ENCODE measurements around the gene STK39. TPM values are rescaled to one million over a fixed set of nuclear protein-coding genes. Genes with fewer than 3 reads are reported as not detected.

Gene STK39
- total and polyA plus RNA-seq, 2 donors from 2014 or later: 15.9 to 27.1 TPM

DNA sequence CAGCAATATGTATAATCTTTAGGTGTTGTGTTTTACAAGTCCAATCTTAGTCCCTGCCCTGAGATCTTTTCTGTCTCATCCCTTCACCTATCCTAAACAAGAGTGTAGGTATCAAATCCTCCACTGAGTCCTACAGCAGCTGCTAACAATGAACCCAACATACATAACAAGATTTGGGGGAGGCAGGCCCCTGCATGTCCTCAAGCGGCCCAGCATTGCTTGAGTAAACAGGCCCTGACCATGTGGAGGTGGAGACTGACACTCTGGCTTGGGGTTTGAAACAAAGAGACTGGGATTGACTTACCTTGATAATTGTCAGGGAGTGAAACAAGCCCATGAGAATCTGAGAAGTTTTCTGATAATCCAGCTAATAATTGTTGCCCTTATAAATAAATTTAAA is 213.4 kb downstream of the STK39 start:
- H3K9ac ChIP-seq (ENCODE audit: low read length in 3 of 3): no peak overlapping the region
- no peaks in the 10 kb centered on the region for H3K27me3 ChIP-seq (ENCODE audit: control insufficient read depth, insufficient read depth, low read length)
- no peaks in the 10 kb centered on the region for H3K4me1 ChIP-seq (ENCODE audit: control insufficient read depth in 2 of 3, insufficient read depth in 2 of 3, low read depth in 1 of 3, low read length in 3 of 3)
- TF ChIP-seq CTCF (IDR thresholded peaks at IDR 0.05; ENCODE audit: borderline replicate concordance, extremely low read depth, insufficient read depth): no peak
- DNase-seq (no peak), FAIRE-seq (no peak)
- H3K36me3 ChIP-seq (ENCODE audit: control insufficient read depth in 2 of 3, insufficient read depth in 3 of 3, low read length in 3 of 3): no peaks in the 10 kb centered on the region
- no peak overlapping the region for H3K4me3 ChIP-seq (ENCODE audit: low read length in 3 of 3)
- intact Hi-C loops (cut with DNase I): no loop called here
- H3K27ac ChIP-seq (ENCODE audit: low read depth in 2 of 2, low read length in 2 of 2): no peak overlapping the region
- no peaks in the 10 kb centered on the region for H3K9me3 ChIP-seq (ENCODE audit: control insufficient read depth in 2 of 3, insufficient read depth in 1 of 3, low read length in 3 of 3)

DNA sequence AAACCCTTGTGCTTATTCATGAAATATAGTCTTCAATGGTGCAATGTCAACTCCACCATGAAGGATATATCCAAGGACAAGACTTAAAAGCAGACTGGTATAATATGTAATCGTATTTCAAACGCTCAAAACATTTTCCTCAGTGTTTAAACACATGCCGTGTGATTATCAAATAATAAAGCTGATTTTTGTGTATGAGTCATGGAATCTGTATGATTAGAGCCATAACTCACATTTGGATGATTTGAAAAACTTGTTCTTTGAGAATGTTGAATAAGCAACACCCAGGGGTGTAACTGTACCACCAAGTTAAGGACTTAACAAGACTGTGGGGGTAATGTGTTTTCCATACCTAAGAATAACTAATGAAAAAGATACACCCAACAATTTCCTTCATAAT is 215.3 kb downstream of the STK39 start:
- no peak for FAIRE-seq
- H3K9ac ChIP-seq (ENCODE audit: low read length in 3 of 3): no peak overlapping the region
- intact Hi-C loops (cut with DNase I): no loop called here
- no peak for TF ChIP-seq CTCF (IDR thresholded peaks at IDR 0.05; ENCODE audit: borderline replicate concordance, extremely low read depth, insufficient read depth)
- DNase-seq: no peak
- no peaks in the 10 kb centered on the region for H3K4me1 ChIP-seq (ENCODE audit: control insufficient read depth in 2 of 3, insufficient read depth in 2 of 3, low read depth in 1 of 3, low read length in 3 of 3)
- no peak overlapping the region for H3K27ac ChIP-seq (ENCODE audit: low read depth in 2 of 2, low read length in 2 of 2)
- no peak overlapping the region for H3K4me3 ChIP-seq (ENCODE audit: low read length in 3 of 3)
- no peaks in the 10 kb centered on the region for H3K9me3 ChIP-seq (ENCODE audit: control insufficient read depth in 2 of 3, insufficient read depth in 1 of 3, low read length in 3 of 3)
- no peaks in the 10 kb centered on the region for H3K27me3 ChIP-seq (ENCODE audit: control insufficient read depth, insufficient read depth, low read length)
- no peaks in the 10 kb centered on the region for H3K36me3 ChIP-seq (ENCODE audit: control insufficient read depth in 2 of 3, insufficient read depth in 3 of 3, low read length in 3 of 3)

DNA sequence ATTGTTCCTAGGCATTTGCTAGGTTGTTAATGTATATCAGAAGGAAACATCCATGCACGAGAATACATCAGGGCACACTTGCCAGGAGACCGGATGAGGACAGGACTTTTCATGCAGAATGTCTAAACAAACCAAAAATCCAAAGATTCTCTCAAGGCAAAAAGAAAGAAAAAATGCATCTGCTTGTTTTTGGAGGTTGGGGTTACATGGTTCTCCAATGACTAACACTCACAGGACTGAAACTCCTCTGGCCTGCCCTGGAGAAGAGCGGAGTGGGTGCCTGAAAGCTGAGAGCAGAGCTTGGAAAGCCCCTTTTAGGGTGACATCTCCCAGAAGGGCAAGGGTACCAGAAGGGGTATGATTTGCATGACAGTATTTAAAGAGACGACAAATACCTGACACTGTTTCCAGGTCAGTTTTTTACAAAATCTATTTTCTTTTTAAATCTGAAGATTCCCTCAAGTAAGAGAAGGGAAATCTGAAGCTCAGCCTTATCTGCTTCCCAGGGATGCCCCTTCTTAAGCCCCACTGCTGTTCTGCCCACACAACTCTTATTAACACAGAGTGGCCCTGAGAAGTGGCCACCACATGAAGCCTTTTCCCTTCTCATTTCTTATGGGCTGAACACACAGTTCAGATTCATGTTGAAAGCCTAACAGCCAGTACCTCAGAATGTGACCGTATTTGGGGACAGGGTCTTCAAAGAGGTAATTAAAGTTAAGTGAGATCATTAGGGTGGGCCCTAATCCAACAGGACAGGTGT is 216.4 kb downstream of the STK39 start:
- H3K27me3 ChIP-seq (ENCODE audit: control insufficient read depth, insufficient read depth, low read length): no peaks in the 10 kb centered on the region
- H3K4me1 ChIP-seq (ENCODE audit: control insufficient read depth in 2 of 3, insufficient read depth in 2 of 3, low read depth in 1 of 3, low read length in 3 of 3): no peaks in the 10 kb centered on the region
- no peak overlapping the region for H3K27ac ChIP-seq (ENCODE audit: low read depth in 2 of 2, low read length in 2 of 2)
- intact Hi-C loops (cut with DNase I): no loop called here
- DNase-seq: no peak
- no peak overlapping the region for H3K4me3 ChIP-seq (ENCODE audit: low read length in 3 of 3)
- no peak for FAIRE-seq
- no peaks in the 10 kb centered on the region for H3K9me3 ChIP-seq (ENCODE audit: control insufficient read depth in 2 of 3, insufficient read depth in 1 of 3, low read length in 3 of 3)
- TF ChIP-seq CTCF (IDR thresholded peaks at IDR 0.05; ENCODE audit: borderline replicate concordance, extremely low read depth, insufficient read depth): no peak
- no peaks in the 10 kb centered on the region for H3K36me3 ChIP-seq (ENCODE audit: control insufficient read depth in 2 of 3, insufficient read depth in 3 of 3, low read length in 3 of 3)
- no peak overlapping the region for H3K9ac ChIP-seq (ENCODE audit: low read length in 3 of 3)

Measured in kidney (tissue), 14 donors.